ENCODE measurements around the gene BPIFA2. TPM values are rescaled to one million over a fixed set of nuclear protein-coding genes. Genes with fewer than 3 reads are reported as not detected.

Gene BPIFA2
- total RNA-seq, 1 donor from 2014 or later = not detected

DNA sequence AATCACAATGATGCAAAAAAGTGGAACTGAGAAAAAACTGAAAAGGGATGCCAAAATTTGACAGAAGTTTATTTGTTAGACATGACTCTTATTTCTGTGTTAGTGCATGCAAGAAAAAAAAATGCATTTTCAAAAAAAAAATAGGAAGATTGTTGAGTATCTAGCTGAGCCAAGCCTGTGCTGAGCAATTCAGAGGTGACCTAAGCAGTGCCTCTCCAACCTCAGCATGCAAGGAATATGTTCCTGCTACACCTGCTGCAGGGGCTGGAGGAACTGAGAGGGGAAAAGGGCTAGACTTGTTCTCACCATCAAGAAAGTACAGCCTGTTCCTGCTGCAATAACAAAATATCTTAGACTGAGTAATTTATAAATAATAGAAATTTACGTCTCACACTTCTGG lies 24.0 kb downstream of the BPIFA2 start:
- DNase-seq (ENCODE audit: extremely low read depth, low read depth, low spot score) = no peak

DNA sequence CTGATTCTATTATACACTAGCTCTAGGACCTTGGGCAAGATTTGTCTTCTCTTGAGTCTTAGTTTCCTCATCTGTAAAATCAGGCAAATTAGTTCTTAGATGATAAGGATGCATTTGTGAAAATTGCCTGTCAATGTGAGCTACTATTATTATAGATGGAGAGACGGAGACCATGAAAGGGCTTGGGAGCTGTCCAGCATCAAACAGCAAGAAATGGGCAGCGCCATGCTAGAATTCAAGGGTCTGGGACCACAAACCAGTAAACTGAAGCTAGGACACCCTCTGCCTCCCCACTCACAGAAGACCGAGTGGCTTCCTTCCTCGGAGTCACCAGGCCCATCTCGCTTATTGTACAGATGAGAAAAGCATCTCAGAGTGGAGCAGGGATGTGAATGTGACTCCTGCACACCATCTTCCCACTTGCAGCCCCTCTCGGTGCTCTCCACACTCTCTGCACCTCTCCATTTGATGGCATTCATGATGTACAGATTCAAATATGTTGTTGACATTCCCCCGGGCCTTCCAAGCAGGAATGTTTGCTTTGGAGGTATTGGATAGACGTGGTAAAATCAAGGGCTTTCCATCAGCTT lies 25.0 kb downstream of the BPIFA2 start:
- no peak for DNase-seq (ENCODE audit: extremely low read depth, low read depth, low spot score)

DNA sequence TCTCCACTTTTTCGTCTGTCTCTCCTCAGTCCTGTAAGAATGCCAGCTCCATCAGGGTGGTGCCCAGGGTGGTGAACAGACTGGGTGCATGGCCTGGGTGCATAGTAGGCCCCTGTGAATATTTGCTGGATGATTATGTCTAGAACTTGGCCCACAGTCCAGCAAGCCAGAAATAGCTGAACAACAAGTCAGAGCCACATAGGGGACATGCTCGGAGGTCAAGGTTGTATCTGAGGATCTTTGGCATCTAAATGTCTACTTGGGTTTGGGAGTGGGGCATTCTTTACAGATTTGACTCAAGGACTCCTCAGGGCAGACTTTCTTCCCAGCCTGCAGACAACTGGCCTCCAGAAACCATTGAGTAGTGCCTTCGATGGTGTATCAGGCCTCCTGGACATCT lies 31.1 kb downstream of the BPIFA2 start:
- no peak for DNase-seq (ENCODE audit: extremely low read depth, low read depth, low spot score)

DNA sequence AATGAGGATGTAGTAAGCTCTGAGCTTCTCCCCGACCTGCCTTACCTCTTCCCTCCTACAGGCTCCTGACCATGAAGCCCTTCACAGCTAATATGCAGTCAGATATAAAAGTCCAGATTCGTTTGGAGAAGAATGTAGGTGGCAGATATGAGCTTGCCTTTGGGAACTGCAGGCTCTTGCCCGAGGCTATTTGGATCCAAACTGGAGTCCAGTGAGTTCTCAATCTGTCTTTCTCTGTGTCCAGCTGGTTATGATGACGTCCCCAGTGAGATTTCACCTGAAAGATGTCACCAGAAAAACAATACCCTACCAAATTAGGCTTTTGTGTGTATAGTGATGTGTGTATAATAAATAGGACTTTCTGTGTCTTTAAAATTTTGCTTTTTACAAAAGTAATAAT lies 34.5 kb downstream of the BPIFA2 start:
- DNase-seq (ENCODE audit: extremely low read depth, low read depth, low spot score) = no peak

DNA sequence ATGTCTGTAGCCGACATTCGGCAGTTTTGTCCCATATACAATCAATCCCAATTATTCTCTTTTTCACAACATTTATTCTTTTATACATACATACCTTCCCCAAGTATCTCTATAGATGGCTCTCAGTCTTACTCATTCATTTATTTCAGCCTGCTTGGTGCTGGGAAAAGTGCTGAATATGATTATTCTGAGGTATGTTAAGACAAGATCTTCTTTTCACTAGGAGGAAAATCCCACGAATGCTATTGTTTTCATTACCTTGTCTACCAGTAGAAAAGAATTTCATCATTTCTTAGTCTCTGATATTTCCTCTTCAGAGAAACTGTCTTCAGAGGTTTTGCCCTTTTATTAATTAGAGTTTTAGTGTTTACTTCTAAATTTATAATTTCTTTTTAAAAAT lies 35.5 kb downstream of the BPIFA2 start:
- DNase-seq (ENCODE audit: extremely low read depth, low read depth, low spot score) = no peak

DNA sequence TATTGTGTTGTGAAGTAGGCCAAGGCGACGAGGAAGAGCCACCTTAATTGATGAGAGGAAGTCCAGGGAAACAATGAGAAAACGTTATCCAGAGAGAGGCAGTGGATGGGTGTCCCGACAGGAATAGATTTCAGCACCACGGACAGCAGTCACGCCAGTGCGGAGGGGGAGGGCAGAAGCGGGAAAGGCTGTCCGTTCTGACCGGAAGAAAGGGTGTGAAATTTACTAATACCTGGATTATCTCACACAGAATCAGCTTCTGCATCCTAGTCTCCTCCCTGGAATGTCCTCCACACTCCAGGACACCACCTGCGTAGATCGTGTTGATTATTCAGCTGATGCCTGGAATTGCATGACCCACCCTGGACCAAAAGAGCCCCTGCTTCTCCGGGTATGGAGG lies 41.8 kb downstream of the BPIFA2 start:
- peak; percentile 16 for DNase-seq (ENCODE audit: extremely low read depth, low read depth, low spot score)

DNA sequence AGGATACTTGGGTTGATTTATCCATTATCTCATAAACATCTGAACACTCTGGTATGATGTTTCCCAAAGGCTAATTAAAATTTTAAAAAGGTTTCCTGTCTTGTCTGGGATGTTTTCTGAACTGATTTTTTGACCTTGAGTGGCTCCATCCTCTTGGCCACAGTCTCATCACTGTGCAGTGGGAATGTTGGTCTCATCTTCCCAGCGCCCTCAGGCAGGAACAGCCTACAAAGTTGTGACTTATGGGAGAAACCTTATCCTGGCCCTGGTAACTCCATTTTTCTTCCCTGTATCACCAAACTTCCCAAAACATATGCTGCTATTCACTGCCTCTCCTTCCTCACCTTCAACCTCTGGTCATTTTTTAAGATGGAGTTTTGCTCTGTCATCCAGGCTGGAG lies 42.4 kb downstream of the BPIFA2 start:
- no peak for DNase-seq (ENCODE audit: extremely low read depth, low read depth, low spot score)

DNA sequence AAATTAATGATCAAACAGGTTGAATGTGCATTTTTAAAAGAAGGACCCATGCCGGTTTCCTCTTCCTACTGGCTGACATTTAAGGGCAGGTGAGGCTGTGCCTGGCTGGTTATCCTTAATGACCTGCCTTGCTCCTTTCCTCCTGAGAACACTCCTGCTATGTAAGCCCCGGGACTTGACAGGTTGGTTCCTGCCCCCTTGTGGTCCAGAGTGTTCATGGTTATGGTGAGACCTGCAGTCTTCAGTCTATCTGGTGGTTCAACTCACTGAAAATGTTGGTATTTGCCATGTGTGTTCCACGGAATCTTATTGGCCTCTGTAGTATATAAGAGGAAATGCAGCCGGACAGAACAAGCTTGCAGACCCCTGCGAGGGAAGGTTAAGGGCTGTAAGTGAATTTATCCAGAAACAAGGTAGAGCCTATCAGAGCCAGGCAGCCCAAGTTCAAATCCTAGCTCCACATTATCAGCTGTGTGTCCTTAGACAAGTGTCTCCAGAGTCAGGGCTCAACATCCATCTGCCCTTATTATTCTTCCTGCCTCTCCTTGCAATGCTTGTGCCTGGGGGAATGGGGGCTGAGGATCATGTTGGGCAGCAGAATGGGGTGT lies 44.0 kb downstream of the BPIFA2 start:
- peak; percentile 16 for DNase-seq (ENCODE audit: extremely low read depth, low read depth, low spot score)

DNA sequence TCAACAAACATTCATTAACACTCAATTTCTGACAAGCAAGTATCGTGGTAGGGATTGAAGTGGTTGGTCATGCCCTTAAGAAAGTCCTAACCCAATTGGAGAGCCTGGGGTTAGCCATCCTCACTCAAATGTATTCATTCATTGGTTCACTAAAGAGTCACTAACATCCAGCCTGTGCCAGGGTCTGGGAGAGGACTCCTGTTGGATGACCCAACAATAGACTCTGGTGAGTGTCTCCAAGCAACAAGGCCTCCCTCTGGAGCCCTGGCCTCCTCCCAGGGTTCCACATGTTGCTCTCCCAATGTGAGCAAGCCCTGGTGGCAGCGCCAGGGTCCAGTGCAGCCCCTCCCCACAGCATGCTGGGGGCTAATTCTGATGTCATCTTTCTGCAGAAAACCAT lies 49.1 kb downstream of the BPIFA2 start, which contains the start of gene BPIFA3:
Gene BPIFA3, plus strand, starts transcription at position 301 of the 400 bp plus-strand sequence. CDS start 185 bp downstream, outside the sequence.
- DNase-seq (ENCODE audit: extremely low read depth, low read depth, low spot score) = no peak

DNA sequence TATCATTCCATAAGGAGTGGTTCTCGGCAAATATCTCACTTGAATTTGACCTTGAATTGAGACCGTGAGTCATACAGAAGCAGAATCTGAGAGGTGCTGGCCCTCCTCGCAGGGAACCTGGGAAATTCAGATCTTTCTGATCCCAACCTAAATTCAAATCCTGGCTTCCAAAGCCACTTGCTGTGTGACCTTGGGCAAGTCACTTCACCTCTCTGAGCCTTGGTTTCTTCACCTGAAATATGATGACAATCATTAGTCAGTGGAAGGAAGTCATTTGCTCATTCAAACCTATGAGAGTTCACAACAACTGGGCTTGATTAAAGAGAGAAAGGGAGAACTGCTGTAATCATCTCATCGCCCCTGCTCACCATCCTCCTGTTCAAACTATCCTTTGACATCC lies 56.4 kb downstream of the BPIFA2 start:
- no peak for DNase-seq (ENCODE audit: extremely low read depth, low read depth, low spot score)

DNA sequence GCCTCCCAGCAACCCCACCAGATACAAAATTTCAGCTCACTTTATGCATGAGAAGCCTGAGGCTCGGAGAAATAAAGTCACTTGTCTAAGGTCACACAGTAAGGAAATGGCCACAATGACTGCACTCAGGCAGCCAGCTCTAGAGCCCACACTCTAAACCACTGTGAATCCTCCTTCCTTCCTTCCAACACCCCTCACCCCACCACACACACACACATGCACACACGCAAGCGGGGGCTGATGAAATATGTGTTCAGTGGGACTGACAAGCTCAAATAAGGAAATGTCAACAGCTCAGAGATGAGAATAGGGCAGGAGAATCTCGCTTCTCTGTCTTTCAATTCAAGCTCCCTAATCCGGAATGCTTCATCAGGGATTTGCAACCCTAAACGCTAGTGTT lies 61.9 kb downstream of the BPIFA2 start:
- no peak for DNase-seq (ENCODE audit: extremely low read depth, low read depth, low spot score)

Other genes starting within 250 kb of the BPIFA2 start
- not detected in 2 replicates for gene SUN5, start 163.7 kb upstream of the BPIFA2 start, total RNA-seq
- gene BPIFB2, start 160.5 kb upstream of the BPIFA2 start, total RNA-seq = not detected in 2 replicates
- not detected in 2 replicates for gene BPIFB6, start 136.5 kb upstream of the BPIFA2 start, total RNA-seq
- gene BPIFB3, start 114.3 kb upstream of the BPIFA2 start, total RNA-seq = not detected in 2 replicates
- not detected in 2 replicates for gene BPIFB4, start 88.5 kb upstream of the BPIFA2 start, total RNA-seq
- gene BPIFA3, start 49.2 kb downstream of the BPIFA2 start, total RNA-seq = not detected in 2 replicates
- gene BPIFA1, start 67.8 kb downstream of the BPIFA2 start, total RNA-seq = not detected in 2 replicates
- not detected in 2 replicates for gene BPIFB1, start 115.1 kb downstream of the BPIFA2 start, total RNA-seq
- gene CDK5RAP1, start 233.4 kb downstream of the BPIFA2 start, total RNA-seq = 15.9 and 28.8 TPM in 2 replicates

Measured in glomerular endothelial cell (primary cell).